H1 (cell line): ENCODE results near the gene LY86. TPM values are rescaled to one million over a fixed set of nuclear protein-coding genes. Genes with fewer than 3 reads are reported as not detected.

Experiments
- CTCF ChIA-PET: fragments of 300-600 bp; sonication (Branson Sonifier 250); formaldehyde crosslinking; loops from one replicate; lab custom pipeline; 2021; ENCODE audit not compliant: partially characterized antibody; lab: Charles Lee
- POLR2A ChIA-PET: fragments of 300-600 bp; sonication (Branson Sonifier 250); formaldehyde crosslinking; loops from one replicate; lab custom pipeline; 2021; ENCODE audit warnings: inconsistent platforms; ENCODE audit not compliant: partially characterized antibody; lab: Charles Lee
- DNase-seq, 2 experiments: peaks; one replicate each; pipeline versions ENCODE4 v3.0.0 to v3.0.0-alpha.2; 2010 to 2022; ENCODE audit warnings: low spot score in 2 of 2, low read depth in 1 of 2, mixed read lengths in 1 of 2
- FAIRE-seq: peaks from 2 replicates; lab custom pipeline; 2011; peaks lifted over from hg19 to GRCh38; lab: Jason Lieb, UNC
- H2AFZ ChIP-seq: 2 replicates; pipeline ENCODE4 v1.8.1; 2012; ENCODE audit warnings: low read length, inconsistent platforms
- H2AK5ac ChIP-seq: 2 replicates; pipeline ENCODE4 v1.6.1; 2013; ENCODE audit warnings: low read depth, low read length
- H2BK120ac ChIP-seq: replicated peaks from 2 replicates; pipeline ENCODE3; 2013; ENCODE audit warnings: low read depth, low read length, inconsistent platforms
- H2BK12ac ChIP-seq: 2 replicates; pipeline ENCODE4 v1.6.1; 2013; ENCODE audit warnings: low read depth, low read length
- H2BK15ac ChIP-seq: 2 replicates; pipeline ENCODE4 v1.6.1; 2013; ENCODE audit warnings: low read length
- H2BK20ac ChIP-seq: 2 replicates; pipeline ENCODE4 v1.6.1; 2013; ENCODE audit warnings: low read length
- H2BK5ac ChIP-seq: 2 replicates; pipeline ENCODE4 v1.6.1; 2013; ENCODE audit warnings: low read depth, low read length
- H3K14ac ChIP-seq: 2 replicates; pipeline ENCODE4 v1.6.1; 2013; ENCODE audit warnings: inconsistent platforms; ENCODE audit not compliant: insufficient read length
- H3K18ac ChIP-seq: 2 replicates; pipeline ENCODE4 v1.6.1; 2013; ENCODE audit warnings: low read length; ENCODE audit errors: extremely low read depth
- H3K23ac ChIP-seq: 2 replicates; pipeline ENCODE4 v1.6.1; 2013; ENCODE audit warnings: inconsistent platforms; ENCODE audit not compliant: insufficient read length
- H3K23me2 ChIP-seq: 2 replicates; pipeline ENCODE4 v1.6.1; 2013; ENCODE audit warnings: low read depth, low read length
- H3K27ac ChIP-seq: 2 replicates; pipeline ENCODE4 v1.6.1; 2011; ENCODE audit warnings: low read depth, low read length, inconsistent platforms
- H3K27me3 ChIP-seq, 4 experiments: replicated peaks in 1 of 4; 1 replicate in 1 of 4; 2 replicates in 3 of 4; pipeline versions ENCODE4 v1.6.1 to v1.8.1; 2011 to 2013; ENCODE audit warnings: low read length in 3 of 4, mild to moderate bottlenecking in 3 of 4, inconsistent platforms in 2 of 4, mixed read lengths in 2 of 4, moderate library complexity in 1 of 4; ENCODE audit not compliant: control insufficient read depth in 3 of 4, insufficient read depth in 3 of 4; ENCODE audit errors: extremely low read depth in 1 of 4
- H3K36me3 ChIP-seq, 4 experiments: 2 replicates each; pipeline versions ENCODE4 v1.6.1 to v1.8.1; 2011 to 2013; ENCODE audit warnings: mild to moderate bottlenecking in 4 of 4, low read length in 3 of 4, moderate library complexity in 2 of 4, control low read depth in 1 of 4, inconsistent platforms in 1 of 4; ENCODE audit not compliant: insufficient read depth in 4 of 4, control insufficient read depth in 2 of 4
- H3K4ac ChIP-seq: replicated peaks from 2 replicates; pipeline ENCODE3; 2013; ENCODE audit warnings: low read length, low read depth, mixed read lengths, inconsistent platforms; ENCODE audit not compliant: insufficient read length
- H3K4me1 ChIP-seq, 4 experiments: replicated peaks in 1 of 4; 1 replicate in 1 of 4; 2 replicates in 3 of 4; pipeline versions ENCODE4 v1.6.1 to v1.8.1; 2011 to 2013; ENCODE audit warnings: low read length in 3 of 4, inconsistent platforms in 2 of 4, mixed read lengths in 1 of 4; ENCODE audit not compliant: insufficient read depth in 4 of 4, control insufficient read depth in 3 of 4
- H3K4me2 ChIP-seq, 2 experiments: 2 replicates each; pipeline versions ENCODE4 v1.6.1 to v1.8.1; 2011 to 2013; ENCODE audit warnings: low read depth in 2 of 2, low read length in 2 of 2, control low read depth in 1 of 2, inconsistent platforms in 1 of 2, mild to moderate bottlenecking in 1 of 2; ENCODE audit not compliant: insufficient read depth in 1 of 2
- H3K4me3 ChIP-seq, 4 experiments: fragments of 200-600, 300-600 bp in 1 of 4; sonication (generic), shearing (Covaris generic), sonication (Bioruptor Twin) in 1 of 4; 2 replicates each; pipeline versions ENCODE4 v1.5.1 to v1.8.1; 2011 to 2016; ENCODE audit warnings: low read length in 4 of 4, low read depth in 3 of 4, control low read depth in 2 of 4, inconsistent platforms in 2 of 4, mild to moderate bottlenecking in 2 of 4, mixed read lengths in 1 of 4, moderate library complexity in 1 of 4; ENCODE audit not compliant: insufficient read depth in 2 of 4; ENCODE audit errors: extremely low read depth in 1 of 4
- H3K56ac ChIP-seq: replicated peaks from 2 replicates; pipeline ENCODE3; 2013; ENCODE audit warnings: low read depth, mild to moderate bottlenecking, mixed read lengths, low read length, inconsistent platforms; ENCODE audit not compliant: insufficient read length
- H3K79me1 ChIP-seq: 2 replicates; pipeline ENCODE4 v1.6.1; 2013; ENCODE audit warnings: low read depth, low read length, control low read depth
- H3K79me2 ChIP-seq, 2 experiments: 2 replicates each; pipeline versions ENCODE4 v1.6.1 to v1.8.1; 2012 to 2013; ENCODE audit warnings: low read length in 2 of 2, mild to moderate bottlenecking in 2 of 2, inconsistent platforms in 1 of 2; ENCODE audit not compliant: insufficient read depth in 2 of 2, control insufficient read depth in 1 of 2
- H3K9ac ChIP-seq, 4 experiments: replicated peaks in 1 of 4; 1 replicate in 1 of 4; 2 replicates in 3 of 4; pipeline versions ENCODE4 v1.6.1 to v1.8.1; 2011 to 2013; ENCODE audit warnings: low read depth in 3 of 4, low read length in 3 of 4, control low read depth in 2 of 4, mild to moderate bottlenecking in 2 of 4, moderate library complexity in 2 of 4, inconsistent platforms in 1 of 4; ENCODE audit errors: extremely low read depth in 1 of 4
- H3K9me3 ChIP-seq, 2 experiments: 2 replicates each; pipeline versions ENCODE4 v1.6.1 to v1.8.1; 2012 to 2013; ENCODE audit warnings: mild to moderate bottlenecking in 2 of 2, moderate library complexity in 2 of 2, control low read depth in 1 of 2, inconsistent platforms in 1 of 2, low read depth in 1 of 2, low read length in 1 of 2, mixed read lengths in 1 of 2; ENCODE audit not compliant: insufficient read depth in 2 of 2
- H4K20me1 ChIP-seq, 2 experiments: replicated peaks in 1 of 2; 2 replicates each; pipeline versions ENCODE3 to v1.8.1; 2011 to 2013; ENCODE audit warnings: inconsistent platforms in 2 of 2, low read length in 2 of 2, mild to moderate bottlenecking in 1 of 2; ENCODE audit not compliant: insufficient read depth in 2 of 2, control insufficient read depth in 1 of 2
- H4K5ac ChIP-seq: 2 replicates; pipeline ENCODE4 v1.6.1; 2013; ENCODE audit warnings: low read length, low read depth, mixed read lengths, inconsistent platforms; ENCODE audit not compliant: insufficient read length
- H4K8ac ChIP-seq: 2 replicates; pipeline ENCODE4 v1.8.0; 2013; ENCODE audit warnings: mild to moderate bottlenecking, moderate library complexity, low read length, inconsistent platforms; ENCODE audit not compliant: insufficient read depth; ENCODE audit errors: extremely low read depth
- H4K91ac ChIP-seq: replicated peaks from 2 replicates; pipeline ENCODE3; 2013; ENCODE audit warnings: low read length, mixed read lengths, inconsistent platforms; ENCODE audit not compliant: insufficient read length
- WGBS, 2 experiments: shearing (Covaris generic) in 1 of 2; methylation state at CpG; one replicate each; pipeline versions ENCODE4 v1.1.6 to v1.1.7; 2013 to 2015; ENCODE audit warnings: low lambda C conversion rate in 2 of 2, mixed read lengths in 2 of 2, inconsistent platforms in 1 of 2, low coverage in 1 of 2, missing lambda C conversion rate in 1 of 2; ENCODE audit not compliant: insufficient replicate concordance in 2 of 2, insufficient coverage in 1 of 2, insufficient read length in 1 of 2; ENCODE audit errors: extremely low coverage in 1 of 2, missing lambda C conversion rate in 1 of 2; 5-methylcytosine and 5-hydroxymethylcytosine counted together
- polyA plus RNA-seq, 7 experiments: library from polyadenylated mRNA; depleted of rRNA in 3 of 7; stranded (reverse) in 5 of 7; unstranded in 2 of 7; fragments of >200 nt in 5 of 7; fragments of 200-250 nt in 2 of 7; gene quantifications; 1 replicate in 5 of 7; 2 replicates in 1 of 7; 4 replicates in 1 of 7; pipeline versions ENCODE4 v1.2.1 to v1.2.3, GENCODE V29; 2011 to 2013; ENCODE audit warnings: missing spikeins in 2 of 7, mixed read lengths in 2 of 7
- total RNA-seq: library from RNA; stranded (reverse); fragmentation: NEBNext Ultra II Directional; extraction: Animal tissue kit (Norgen Biotek cat#: 25700); gene quantifications from 2 replicates; pipeline ENCODE4 v1.2.1, GENCODE V29; 2021
- TF ChIP-seq, protein P1 (sequence below): IDR thresholded peaks from 2 replicates; pipeline ENCODE4 v1.6.1; 2011; ENCODE audit warnings: low read length, improper control_type of control experiment

Gene LY86
- total and polyA plus RNA-seq, 2 of the 8 experiments (the other 6 are each of a cell fraction or from before 2014, with no cell fraction given) = not detected

DNA sequence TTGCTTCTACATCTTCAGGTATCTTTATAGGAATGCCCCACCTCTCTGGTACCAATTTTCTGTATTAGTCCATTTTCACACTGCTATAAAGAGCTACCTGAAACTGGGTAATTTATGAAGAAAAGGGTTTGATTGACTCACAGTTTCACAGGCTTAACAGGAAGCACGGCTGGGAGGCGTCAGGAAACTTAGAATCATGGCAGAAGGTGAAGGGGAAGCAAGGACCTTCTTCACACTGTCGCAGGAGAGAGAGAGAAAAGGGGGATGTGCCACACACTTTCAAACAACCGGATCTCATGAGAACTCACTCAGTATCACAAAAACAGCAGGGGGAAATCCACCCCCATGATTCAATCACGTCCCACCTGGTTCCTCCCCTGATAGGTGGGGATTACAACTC lies 24.4 kb upstream of the LY86 start:
- POLR2A ChIA-PET = no interaction called here
- no peak overlapping the region for H2BK120ac ChIP-seq
- no peaks in the 10 kb centered on the region for H4K20me1 ChIP-seq
- H3K4me3 ChIP-seq = no peak overlapping the region
- H3K14ac ChIP-seq = no peak overlapping the region
- H4K5ac ChIP-seq = no peak overlapping the region
- no peak overlapping the region for H2BK12ac ChIP-seq
- H3K27me3 ChIP-seq = no peaks in the 10 kb centered on the region
- H3K79me2 ChIP-seq = no peaks in the 10 kb centered on the region
- H3K9me3 ChIP-seq = peaks cover 4 to 7% of the 10 kb centered on the region in 2 experiments; a peak in 2 of 4 replicates
- H3K18ac ChIP-seq = no peak overlapping the region
- H2AK5ac ChIP-seq = no peak overlapping the region
- no peak overlapping the region for H4K91ac ChIP-seq
- no peak overlapping the region for H3K4me2 ChIP-seq
- no peak overlapping the region for H3K4ac ChIP-seq
- H3K36me3 ChIP-seq = no peaks in the 10 kb centered on the region
- CTCF ChIA-PET = interaction anchor here (0.9 to 1.6 kb wide), 2 partner anchors 15 to 442 kb away, joined by 3 to 4 read pairs; no protein-coding TSS in a partner anchor
- no peaks in the 10 kb centered on the region for H3K4me1 ChIP-seq
- WGBS, 2 experiments = 92% methylated on average over 5 of the region's 5 CpGs; no CpG with 5 or more reads in 1 of the 2 experiments
- no peak overlapping the region for H3K23ac ChIP-seq
- no peaks in the 10 kb centered on the region for H3K23me2 ChIP-seq
- FAIRE-seq (no peak), DNase-seq (no peak)
- no peak overlapping the region for H3K56ac ChIP-seq
- H3K79me1 ChIP-seq = no peaks in the 10 kb centered on the region
- no peak overlapping the region for H2BK15ac ChIP-seq
- H2BK20ac ChIP-seq = no peak overlapping the region
- no peak overlapping the region for H2BK5ac ChIP-seq
- no peak overlapping the region for H2AFZ ChIP-seq
- no peak overlapping the region for H4K8ac ChIP-seq
- H3K27ac ChIP-seq = no peak overlapping the region
- no peak overlapping the region for H3K9ac ChIP-seq
- TF ChIP-seq, protein P1, sequence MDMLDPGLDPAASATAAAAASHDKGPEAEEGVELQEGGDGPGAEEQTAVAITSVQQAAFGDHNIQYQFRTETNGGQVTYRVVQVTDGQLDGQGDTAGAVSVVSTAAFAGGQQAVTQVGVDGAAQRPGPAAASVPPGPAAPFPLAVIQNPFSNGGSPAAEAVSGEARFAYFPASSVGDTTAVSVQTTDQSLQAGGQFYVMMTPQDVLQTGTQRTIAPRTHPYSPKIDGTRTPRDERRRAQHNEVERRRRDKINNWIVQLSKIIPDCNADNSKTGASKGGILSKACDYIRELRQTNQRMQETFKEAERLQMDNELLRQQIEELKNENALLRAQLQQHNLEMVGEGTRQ = no peak
